ENCODE measurements around the gene ASB4. TPM values are rescaled to one million over a fixed set of nuclear protein-coding genes. Genes with fewer than 3 reads are reported as not detected.

The ASB4 gene
- total and polyA plus RNA-seq, 4 donors = 0.09 to 1.1 (median 0.38) TPM

DNA sequence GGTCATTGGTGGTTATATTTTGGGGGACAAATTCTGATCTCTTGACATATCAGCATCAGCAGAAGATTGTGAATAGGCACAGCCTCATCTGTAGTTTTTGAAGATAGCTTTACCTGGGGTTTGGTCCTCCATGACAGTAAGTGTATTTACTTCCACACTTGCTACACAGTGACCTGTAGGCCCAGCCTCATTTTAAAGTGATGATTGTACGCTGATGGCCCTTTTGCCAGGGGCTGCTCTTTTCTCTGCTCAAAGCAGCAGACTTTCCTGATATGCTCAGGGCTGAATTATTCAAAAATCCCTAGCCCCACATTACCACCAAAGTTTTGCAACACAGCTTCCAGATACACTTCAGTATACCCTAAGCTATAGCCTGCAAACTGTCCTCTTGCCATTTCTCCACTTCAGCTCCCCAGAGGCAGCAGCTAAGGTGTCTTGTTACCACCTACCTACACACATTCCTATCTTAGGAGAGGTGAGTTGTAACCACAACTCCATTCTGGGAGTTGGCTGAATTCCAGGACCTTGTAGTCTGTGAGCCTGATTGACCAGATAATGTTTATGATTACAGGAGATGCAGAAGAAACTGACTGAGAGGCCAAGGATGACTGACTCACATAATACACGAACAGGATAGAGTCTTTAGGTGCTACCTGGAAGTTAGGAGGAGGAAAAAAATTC lies 6.0 kb downstream of the ASB4 start (continued):
- TF ChIP-seq, protein P1, sequence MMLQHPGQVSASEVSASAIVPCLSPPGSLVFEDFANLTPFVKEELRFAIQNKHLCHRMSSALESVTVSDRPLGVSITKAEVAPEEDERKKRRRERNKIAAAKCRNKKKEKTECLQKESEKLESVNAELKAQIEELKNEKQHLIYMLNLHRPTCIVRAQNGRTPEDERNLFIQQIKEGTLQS (IDR thresholded peaks at IDR 0.05) = no peak
- TF ChIP-seq, protein P2, sequence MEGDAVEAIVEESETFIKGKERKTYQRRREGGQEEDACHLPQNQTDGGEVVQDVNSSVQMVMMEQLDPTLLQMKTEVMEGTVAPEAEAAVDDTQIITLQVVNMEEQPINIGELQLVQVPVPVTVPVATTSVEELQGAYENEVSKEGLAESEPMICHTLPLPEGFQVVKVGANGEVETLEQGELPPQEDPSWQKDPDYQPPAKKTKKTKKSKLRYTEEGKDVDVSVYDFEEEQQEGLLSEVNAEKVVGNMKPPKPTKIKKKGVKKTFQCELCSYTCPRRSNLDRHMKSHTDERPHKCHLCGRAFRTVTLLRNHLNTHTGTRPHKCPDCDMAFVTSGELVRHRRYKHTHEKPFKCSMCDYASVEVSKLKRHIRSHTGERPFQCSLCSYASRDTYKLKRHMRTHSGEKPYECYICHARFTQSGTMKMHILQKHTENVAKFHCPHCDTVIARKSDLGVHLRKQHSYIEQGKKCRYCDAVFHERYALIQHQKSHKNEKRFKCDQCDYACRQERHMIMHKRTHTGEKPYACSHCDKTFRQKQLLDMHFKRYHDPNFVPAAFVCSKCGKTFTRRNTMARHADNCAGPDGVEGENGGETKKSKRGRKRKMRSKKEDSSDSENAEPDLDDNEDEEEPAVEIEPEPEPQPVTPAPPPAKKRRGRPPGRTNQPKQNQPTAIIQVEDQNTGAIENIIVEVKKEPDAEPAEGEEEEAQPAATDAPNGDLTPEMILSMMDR (IDR thresholded peaks at IDR 0.05; ENCODE audit: low read depth, low read length, missing input control) = no peak

DNA sequence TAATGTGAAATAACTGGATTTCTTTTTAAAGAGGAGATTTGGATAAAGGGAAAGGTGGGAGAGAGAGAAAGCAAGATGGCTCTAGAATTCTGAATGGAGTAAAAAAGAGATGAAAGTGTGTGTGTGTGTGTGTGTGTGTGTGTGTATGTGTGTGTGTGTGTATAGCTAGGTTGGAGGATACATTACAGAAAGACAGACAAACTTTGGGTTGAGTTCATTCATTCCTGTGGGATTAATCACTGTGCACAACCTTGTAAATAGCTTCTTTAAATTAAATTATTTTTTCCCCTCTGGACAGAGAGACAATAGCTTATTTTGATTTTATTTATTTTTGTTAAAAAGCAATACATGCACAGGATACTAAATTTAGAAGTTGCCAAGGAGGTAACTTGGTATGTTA lies 7.5 kb downstream of the ASB4 start:
- TF ChIP-seq FOXA1 (IDR thresholded peaks at IDR 0.05) (no peak), SP1 (IDR thresholded peaks at IDR 0.05) (no peak), EGR1 (IDR thresholded peaks at IDR 0.05; ENCODE audit: low read depth in 2 of 2) (no peak), JUND (IDR thresholded peaks at IDR 0.05) (no peak), HNF4A (conservative IDR thresholded peaks at IDR 0.05) (no peak), NR2F2 (IDR thresholded peaks at IDR 0.05) (no peak), RXRA (IDR thresholded peaks at IDR 0.05) (no peak), RAD21 (IDR thresholded peaks at IDR 0.05) (no peak), FOXA2 (IDR thresholded peaks at IDR 0.05) (no peak), GABPA (IDR thresholded peaks at IDR 0.05 in 1 of 2, conservative IDR thresholded peaks at IDR 0.05 in 1 of 2) (no peak), YY1 (IDR thresholded peaks at IDR 0.05) (no peak), HNF4G (IDR thresholded peaks at IDR 0.05) (no peak), TAF1 (conservative IDR thresholded peaks at IDR 0.05) (no peak)
- TF ChIP-seq, protein P3, sequence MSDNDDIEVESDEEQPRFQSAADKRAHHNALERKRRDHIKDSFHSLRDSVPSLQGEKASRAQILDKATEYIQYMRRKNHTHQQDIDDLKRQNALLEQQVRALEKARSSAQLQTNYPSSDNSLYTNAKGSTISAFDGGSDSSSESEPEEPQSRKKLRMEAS (IDR thresholded peaks at IDR 0.05) = no peak
- TF ChIP-seq, protein P4, sequence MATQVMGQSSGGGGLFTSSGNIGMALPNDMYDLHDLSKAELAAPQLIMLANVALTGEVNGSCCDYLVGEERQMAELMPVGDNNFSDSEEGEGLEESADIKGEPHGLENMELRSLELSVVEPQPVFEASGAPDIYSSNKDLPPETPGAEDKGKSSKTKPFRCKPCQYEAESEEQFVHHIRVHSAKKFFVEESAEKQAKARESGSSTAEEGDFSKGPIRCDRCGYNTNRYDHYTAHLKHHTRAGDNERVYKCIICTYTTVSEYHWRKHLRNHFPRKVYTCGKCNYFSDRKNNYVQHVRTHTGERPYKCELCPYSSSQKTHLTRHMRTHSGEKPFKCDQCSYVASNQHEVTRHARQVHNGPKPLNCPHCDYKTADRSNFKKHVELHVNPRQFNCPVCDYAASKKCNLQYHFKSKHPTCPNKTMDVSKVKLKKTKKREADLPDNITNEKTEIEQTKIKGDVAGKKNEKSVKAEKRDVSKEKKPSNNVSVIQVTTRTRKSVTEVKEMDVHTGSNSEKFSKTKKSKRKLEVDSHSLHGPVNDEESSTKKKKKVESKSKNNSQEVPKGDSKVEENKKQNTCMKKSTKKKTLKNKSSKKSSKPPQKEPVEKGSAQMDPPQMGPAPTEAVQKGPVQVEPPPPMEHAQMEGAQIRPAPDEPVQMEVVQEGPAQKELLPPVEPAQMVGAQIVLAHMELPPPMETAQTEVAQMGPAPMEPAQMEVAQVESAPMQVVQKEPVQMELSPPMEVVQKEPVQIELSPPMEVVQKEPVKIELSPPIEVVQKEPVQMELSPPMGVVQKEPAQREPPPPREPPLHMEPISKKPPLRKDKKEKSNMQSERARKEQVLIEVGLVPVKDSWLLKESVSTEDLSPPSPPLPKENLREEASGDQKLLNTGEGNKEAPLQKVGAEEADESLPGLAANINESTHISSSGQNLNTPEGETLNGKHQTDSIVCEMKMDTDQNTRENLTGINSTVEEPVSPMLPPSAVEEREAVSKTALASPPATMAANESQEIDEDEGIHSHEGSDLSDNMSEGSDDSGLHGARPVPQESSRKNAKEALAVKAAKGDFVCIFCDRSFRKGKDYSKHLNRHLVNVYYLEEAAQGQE (IDR thresholded peaks at IDR 0.05) = no peak
- TF ChIP-seq, protein P1 (IDR thresholded peaks at IDR 0.05) = no peak
- TF ChIP-seq, protein P5, sequence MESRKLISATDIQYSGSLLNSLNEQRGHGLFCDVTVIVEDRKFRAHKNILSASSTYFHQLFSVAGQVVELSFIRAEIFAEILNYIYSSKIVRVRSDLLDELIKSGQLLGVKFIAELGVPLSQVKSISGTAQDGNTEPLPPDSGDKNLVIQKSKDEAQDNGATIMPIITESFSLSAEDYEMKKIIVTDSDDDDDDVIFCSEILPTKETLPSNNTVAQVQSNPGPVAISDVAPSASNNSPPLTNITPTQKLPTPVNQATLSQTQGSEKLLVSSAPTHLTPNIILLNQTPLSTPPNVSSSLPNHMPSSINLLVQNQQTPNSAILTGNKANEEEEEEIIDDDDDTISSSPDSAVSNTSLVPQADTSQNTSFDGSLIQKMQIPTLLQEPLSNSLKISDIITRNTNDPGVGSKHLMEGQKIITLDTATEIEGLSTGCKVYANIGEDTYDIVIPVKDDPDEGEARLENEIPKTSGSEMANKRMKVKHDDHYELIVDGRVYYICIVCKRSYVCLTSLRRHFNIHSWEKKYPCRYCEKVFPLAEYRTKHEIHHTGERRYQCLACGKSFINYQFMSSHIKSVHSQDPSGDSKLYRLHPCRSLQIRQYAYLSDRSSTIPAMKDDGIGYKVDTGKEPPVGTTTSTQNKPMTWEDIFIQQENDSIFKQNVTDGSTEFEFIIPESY (IDR thresholded peaks at IDR 0.05) = no peak
- TF ChIP-seq, protein P2 (IDR thresholded peaks at IDR 0.05; ENCODE audit: low read depth, low read length, missing input control) = no peak
- Histone ChIP-seq H3K9me3 (ENCODE audit: control insufficient read depth in 4 of 4, low read length in 3 of 4) (no peaks in the 10 kb centered on the region), H3K27ac (ENCODE audit: low read depth in 1 of 2, low read length in 2 of 2) (no peak overlapping the region), H3K27me3 (ENCODE audit: control insufficient read depth in 4 of 4, insufficient read depth in 4 of 4, low read length in 3 of 4) (no peaks in the 10 kb centered on the region), H3K36me3 (ENCODE audit: control insufficient read depth in 4 of 4, insufficient read depth in 3 of 4, low read depth in 1 of 4, low read length in 3 of 4) (no peaks in the 10 kb centered on the region), H3K4me1 (ENCODE audit: control insufficient read depth in 4 of 4, insufficient read depth in 4 of 4, low read length in 3 of 4) (no peaks in the 10 kb centered on the region), H3K4me3 (ENCODE audit: low read depth in 1 of 3, low read length in 3 of 3) (no peak overlapping the region), H3K9ac (ENCODE audit: low read depth in 1 of 2, low read length in 2 of 2) (no peak overlapping the region)
- no peak for DNase-seq (ENCODE audit: low spot score)
